Stimulated activated naive CD4-positive, alpha-beta T cell treated with Interleukin-2 at 50 U/mL for 16 hours (primary cell): ENCODE results near the gene XYLB.
"Not testable (repeated sequence)": the region's sequence is repeated elsewhere in the genome, so short reads cannot be mapped to it uniquely, and the experiment has no call there.

Experiments
- DNase-seq: peaks from one replicate; lab custom pipeline; 2025; lab: John Stamatoyannopoulos, UW

Gene XYLB

GRCh38 chr3:38346587-38347410, at the start of gene XYLB:
XYLB (plus strand) TSS chr3:38346785; CDS start chr3:38346869, 84 bp downstream.
- peak; percentile 72 for DNase-seq

GRCh38 chr3:38297053-38297452, 49.5 kb upstream of the XYLB start:
- not testable (repeated sequence) for DNase-seq

DNA sequence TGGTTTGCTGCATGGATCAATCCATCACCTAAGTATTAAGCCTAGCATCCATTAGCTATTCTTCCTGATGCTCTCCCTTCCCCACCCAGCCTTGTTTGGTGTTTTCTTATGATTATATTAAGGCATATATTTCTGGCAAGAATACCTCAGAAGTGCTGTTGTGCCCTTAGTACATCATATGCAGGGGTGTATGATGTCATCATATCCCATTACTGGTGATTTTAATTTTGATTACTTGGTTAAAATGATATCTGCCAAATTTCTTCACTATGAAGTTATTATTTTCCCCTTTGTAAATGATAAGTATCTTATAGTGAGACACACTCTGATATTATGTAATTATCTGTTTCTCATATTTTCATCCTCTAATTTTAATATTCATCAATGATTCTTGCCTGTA, 49.0 kb upstream of the XYLB start:
- DNase-seq, result no peak

DNA sequence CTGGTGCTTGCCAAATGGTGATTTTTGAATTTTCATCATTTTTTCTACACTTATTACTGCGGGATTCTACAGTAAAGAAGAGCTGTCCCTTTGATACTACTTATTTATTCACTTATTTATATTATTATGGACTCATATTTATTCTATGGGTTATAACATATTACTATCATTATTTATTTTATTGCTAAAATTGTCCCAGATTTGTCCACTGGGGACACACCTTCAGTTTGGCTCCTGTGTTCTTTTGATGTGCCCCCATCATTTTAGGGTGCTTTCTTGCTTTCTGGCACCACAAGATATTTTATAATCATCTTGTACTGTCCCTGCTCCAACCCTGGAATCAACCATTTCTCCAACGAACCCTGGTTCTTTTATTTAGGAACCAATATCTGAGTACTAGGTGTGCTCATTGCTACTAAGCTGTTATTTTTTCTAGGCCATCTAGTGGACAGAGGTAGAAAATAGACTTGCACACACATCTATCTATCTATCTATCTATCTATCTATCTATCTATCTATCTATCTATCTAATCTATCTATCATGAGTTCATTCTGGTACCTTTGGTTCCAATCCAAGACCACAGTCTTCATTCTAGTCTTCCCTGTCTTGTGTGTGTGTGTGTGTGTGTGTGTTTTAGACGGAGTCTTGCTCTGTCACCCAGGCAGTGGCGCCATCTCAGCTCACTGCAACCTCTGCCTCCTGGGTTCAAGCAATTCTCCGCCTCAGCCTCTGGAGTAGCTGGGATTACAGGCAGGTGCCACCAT, 48.5 kb upstream of the XYLB start:
- DNase-seq, result no peak

GRCh38 chr3:38306941-38307340, 39.6 kb upstream of the XYLB start:
- no peak for DNase-seq

DNA sequence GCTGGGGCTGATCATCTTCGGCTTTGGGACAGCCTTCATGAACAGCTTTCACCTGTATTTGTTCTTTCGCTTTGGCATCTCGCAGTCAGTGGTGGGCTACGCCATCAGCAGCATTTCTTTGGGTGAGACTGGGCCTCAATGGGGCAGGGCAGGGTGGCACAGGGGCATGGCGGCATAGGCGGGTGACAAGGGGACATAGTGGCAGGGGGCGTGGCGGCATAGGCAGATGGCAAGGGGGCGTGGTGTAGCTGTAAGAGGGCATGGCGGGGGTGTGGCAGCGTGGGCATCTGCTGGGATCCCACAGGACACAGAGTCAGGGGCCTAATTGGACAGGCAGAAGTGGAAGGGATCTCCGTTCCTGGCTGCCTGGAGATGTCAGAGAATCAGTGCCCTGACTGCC, 39.0 kb upstream of the XYLB start:
- no peak for DNase-seq

GRCh38 chr3:38308456-38308855, 38.1 kb upstream of the XYLB start:
- no peak for DNase-seq

DNA sequence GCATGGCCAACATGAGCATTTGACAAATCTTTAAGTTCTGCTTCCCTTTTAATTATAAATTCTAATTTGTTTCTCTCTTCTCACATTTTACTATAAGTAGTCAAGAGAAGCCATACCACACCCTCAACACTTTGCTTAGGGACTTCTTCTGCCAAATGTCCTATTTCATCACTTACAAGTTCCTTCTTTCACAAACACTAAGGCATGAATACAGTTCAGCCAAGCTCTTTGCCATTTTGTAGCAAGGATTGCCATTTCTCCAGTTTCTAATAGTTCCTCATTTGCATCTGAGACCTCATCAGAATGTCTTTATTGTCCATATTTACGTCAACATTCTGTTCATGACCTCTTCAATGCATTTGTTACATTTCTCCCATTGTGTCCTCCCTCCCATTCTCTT, 35.1 kb upstream of the XYLB start:
- no peak for DNase-seq

GRCh38 chr3:38311941-38312340, 34.6 kb upstream of the XYLB start:
- DNase-seq, result no peak

- no peak for DNase-seq
These were observed 34.2 kb upstream of the XYLB start for GRCh38 chr3:38312356-38312755.

- DNase-seq, result no peak
These were observed 33.3 kb upstream of the XYLB start for GRCh38 chr3:38313263-38313662.

- no peak for DNase-seq
These were observed 32.9 kb upstream of the XYLB start for GRCh38 chr3:38313695-38314094.

- no peak for DNase-seq
These were observed 32.3 kb upstream of the XYLB start for GRCh38 chr3:38314112-38314763.

GRCh38 chr3:38314764-38315487, 31.7 kb upstream of the XYLB start:
- DNase-seq, result no peak

DNA sequence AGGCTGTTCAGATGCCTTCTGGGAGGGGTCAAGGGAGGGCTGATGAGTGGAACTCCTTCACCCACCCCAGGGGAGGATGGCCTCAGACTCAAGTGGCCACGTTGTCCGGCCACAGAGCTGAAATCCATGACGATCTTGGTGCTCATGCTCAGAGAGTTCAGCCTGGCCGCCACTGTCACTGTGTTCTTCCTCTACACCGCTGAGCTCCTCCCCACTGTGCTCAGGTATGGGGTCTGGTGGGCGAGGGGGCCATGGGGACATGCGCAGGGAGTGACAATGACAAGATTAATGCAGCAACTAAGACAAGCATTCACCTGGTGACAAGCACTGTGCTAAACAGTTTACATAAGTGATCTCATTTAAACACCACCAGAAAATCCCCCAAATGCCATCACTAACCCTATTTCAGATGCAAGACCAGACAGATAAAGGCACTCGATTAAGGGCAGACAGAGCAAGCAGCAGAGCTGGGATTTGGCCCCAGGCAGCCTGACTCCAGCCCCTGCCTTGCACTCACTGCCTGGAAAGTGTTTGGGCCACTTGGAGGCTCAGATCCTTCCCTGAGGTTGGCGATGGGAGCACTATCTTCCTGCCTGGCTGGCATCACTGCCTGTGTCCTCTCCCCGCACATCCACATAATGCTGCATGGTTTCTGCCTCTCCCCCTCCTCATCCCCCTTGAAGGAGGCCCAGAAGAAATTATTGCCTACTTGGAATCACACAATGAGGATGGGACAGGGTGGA, 30.9 kb upstream of the XYLB start:
- no peak for DNase-seq

DNA sequence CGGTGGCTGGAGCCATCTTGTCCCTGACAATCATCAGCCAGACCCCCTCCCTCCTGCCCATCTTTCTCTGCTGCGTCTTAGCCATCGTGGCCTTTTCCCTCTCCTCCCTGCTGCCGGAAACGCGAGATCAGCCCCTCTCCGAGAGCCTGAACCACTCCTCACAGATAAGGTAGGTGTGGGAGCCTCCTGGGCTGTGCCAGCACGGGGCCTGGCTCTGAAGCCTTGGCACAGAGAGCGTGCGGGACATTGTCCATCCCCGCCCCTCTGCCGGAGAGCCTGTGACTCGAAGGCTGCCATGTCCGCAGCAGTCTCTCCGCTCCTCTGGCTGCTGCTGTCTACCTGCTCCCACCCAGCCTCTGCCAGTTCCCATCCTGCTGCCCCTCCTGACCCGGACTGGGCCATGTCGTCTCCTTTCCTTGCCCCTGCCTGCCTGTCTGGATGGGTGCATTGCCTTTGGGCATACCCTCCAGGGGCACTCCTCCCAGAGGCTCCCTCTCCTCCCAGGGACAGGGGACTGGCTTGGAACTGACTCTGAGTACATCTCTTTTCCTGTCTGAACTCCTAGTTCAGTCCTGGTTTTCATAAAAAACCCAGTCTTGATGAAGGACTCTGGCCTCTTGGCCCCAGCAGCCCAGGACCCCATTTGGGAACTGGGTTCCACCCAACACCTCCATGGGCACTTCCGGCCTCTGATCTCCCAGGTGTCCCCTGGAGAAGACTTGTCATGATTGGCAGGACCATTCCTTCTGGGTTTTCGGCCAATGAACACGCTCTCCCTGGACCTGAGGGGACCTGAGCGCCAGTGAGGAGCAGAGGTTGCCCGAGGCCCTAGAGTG, 30.0 kb upstream of the XYLB start:
- DNase-seq, result no peak

DNA sequence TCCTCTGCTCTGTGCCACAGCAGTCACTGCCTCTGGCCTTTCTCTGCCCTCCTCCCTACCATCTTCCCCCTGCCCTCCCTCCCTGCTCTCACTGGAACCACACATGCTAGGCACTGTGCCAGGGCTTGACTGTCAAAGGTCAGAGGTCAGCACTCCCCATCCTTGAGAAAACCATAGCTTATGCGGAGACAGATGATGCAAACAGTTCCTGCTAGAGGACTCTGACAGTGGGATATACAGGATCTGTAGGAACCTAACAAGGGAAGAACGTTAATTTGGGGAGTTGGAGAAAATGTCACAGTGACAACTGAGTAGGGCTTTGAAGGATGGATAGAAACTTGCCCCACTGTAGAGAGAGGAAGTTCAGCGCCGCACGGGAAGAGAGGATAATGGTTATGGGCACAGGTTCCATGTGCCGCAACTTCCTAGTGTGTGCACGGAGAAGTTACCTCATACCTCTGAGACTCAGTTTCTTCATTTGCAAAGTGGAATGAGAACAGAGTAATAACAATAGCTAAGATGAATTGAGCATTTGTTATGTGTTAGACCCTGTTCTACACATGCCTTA, 29.3 kb upstream of the XYLB start:
- DNase-seq, result no peak

DNA sequence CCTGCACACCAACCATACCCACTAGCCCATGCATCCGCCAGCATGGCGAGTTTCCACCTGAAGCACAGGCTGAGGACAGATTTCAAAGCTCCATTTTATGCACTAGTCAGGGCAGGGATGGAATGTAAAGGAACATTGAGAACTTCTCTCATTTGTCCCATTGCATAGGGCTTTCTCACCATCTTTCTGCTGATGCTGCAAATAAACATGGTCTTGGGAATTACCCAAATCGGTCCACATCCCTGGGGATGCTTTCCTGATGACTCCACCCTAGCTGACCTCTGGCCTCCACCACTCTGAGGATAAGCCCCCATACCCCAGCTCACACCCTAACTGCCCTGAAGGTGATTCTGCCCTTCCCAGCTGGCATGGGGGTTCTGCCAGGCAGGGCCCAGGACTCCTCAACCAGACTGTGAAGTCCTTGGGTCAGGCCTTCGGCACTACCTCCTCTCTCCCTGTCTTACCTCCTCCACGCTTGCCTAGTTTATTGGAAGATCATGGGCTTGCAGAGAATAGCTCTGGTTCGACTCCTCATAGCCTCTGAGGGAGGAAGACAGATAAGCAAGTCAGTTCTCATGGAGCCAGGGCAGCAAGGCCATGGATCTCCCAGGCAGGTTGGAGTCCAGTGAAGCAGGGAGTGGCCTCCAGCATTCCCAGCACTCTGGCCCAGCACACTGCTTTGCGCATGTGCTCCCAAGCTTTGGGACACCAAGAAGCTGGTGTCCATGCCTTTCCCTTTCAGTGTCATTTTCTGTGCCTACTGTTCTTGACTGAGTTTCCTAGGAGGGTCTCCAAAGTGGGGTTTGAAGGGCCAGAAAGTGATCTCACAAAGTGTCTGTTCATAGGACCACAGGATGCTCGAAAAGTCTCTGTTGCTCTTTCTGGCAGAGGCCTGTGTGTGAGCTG, 27.6 kb upstream of the XYLB start:
- no peak for DNase-seq

DNA sequence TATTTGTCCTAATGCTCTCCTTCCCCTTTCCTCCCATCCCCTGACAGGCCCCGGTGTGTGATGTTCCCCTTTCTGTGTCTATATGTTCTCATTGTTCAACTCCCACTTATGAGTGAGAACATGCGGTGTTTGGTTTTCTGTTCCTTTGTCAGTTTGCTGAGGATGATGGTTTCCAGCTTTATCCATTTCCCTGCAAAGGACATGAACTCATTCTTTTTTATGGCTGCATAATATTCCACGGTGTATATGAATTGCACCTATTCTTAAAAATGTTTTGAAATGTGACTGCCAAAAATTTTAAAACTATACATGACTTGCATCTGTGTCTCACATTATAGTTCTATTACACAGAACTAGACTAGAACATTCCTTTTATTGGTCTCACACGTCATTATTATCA, 25.9 kb upstream of the XYLB start:
- not testable (repeated sequence) for DNase-seq
